Panc1 (cell line): Measurements from ENCODE around the gene ADA.

Experiments
- CTCF ChIP-seq: fragments of 450-650 bp; IDR thresholded peaks from 2 replicates; pipeline ENCODE4 v1.5.1; 2017; ENCODE audit warnings: mild to moderate bottlenecking
- POLR2AphosphoS5 ChIP-seq: IDR thresholded peaks from 2 replicates; pipeline ENCODE4 v1.6.1; 2012; ENCODE audit warnings: mild to moderate bottlenecking, low read depth, low read length, moderate library complexity
- TCF7L2 ChIP-seq: IDR thresholded peaks from 2 replicates; pipeline ENCODE4 v1.6.1; 2011; ENCODE audit warnings: mild to moderate bottlenecking, low read depth, low read length, inconsistent platforms

GRCh38 chr20:44633187-44633810 lies 18.2 kb downstream of the ADA start:
- TF ChIP-seq CTCF (no peak), POLR2AphosphoS5 (no peak), TCF7L2 (no peak)
